ENCODE results near the gene CYB5B.

DNA sequence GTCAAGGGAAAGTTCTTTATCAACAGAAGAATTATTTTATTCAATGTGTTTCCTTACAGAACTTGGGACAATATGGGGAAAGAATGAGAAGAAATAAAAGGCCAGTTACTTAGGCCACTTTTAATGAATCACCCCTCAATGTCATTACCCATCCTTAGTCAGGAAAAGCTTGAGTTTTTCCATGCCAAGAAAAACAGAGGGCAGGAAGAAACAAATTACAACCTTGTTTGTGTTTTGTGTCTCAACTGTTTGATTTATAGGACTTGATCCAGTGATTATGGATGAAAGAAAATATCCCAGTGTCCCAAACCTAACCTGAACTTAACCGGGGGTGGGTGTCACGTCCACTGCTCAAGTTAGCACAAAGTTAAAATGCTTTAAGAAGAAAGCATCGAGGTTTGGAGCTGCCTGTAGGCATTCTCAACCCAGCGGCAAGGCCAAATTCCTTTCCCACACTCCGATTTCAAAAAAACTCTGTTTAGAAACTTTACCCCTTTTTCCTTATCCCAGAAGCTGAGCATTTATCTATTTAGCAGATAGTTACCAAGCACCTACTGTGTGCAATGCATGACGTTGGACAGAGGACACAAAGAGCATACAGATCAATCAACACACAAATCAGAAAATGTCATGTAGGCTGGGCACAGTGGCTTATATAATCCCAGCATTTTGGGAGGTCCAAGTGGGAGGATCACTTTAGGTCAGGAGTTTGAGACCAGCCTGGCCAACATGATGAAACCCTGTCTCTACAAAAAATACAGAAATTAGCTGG is 14.0 kb upstream of the CYB5B start:
- TF ChIP-seq, protein P1, sequence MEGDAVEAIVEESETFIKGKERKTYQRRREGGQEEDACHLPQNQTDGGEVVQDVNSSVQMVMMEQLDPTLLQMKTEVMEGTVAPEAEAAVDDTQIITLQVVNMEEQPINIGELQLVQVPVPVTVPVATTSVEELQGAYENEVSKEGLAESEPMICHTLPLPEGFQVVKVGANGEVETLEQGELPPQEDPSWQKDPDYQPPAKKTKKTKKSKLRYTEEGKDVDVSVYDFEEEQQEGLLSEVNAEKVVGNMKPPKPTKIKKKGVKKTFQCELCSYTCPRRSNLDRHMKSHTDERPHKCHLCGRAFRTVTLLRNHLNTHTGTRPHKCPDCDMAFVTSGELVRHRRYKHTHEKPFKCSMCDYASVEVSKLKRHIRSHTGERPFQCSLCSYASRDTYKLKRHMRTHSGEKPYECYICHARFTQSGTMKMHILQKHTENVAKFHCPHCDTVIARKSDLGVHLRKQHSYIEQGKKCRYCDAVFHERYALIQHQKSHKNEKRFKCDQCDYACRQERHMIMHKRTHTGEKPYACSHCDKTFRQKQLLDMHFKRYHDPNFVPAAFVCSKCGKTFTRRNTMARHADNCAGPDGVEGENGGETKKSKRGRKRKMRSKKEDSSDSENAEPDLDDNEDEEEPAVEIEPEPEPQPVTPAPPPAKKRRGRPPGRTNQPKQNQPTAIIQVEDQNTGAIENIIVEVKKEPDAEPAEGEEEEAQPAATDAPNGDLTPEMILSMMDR (IDR thresholded peaks at IDR 0.05): no peak
- TF ChIP-seq POLR2AphosphoS5 (IDR thresholded peaks at IDR 0.05) (no peak), POLR2A (IDR thresholded peaks at IDR 0.05; ENCODE audit: low read depth) (no peak)

Measured in esophagus muscularis mucosa (tissue), 3 donors.